Colonic mucosa (tissue), 4 donors: ENCODE measurements around the gene ERI2. TPM values are rescaled to one million over a fixed set of nuclear protein-coding genes. Genes with fewer than 3 reads are reported as not detected.

Source experiments
- DNase-seq: peaks from one replicate; pipeline ENCODE4 v3.0.0-alpha.2; 2020
- H3K27ac ChIP-seq: fragments of 200-600 bp; one replicate; pipeline ENCODE4 v1.8.0; 2021
- H3K27me3 ChIP-seq: fragments of 200-600 bp; one replicate; pipeline ENCODE4 v1.8.0; 2021
- H3K36me3 ChIP-seq: fragments of 200-600 bp; one replicate; pipeline ENCODE4 v1.8.0; 2021
- H3K4me1 ChIP-seq: fragments of 200-600 bp; one replicate; pipeline ENCODE4 v1.8.0; 2021; ENCODE audit warnings: mild to moderate bottlenecking
- H3K4me3 ChIP-seq: fragments of 200-600 bp; one replicate; pipeline ENCODE4 v1.8.0; 2021
- H3K9ac ChIP-seq, 2 donors: one replicate each; pipeline ENCODE4 v1.7.0; 2013; ENCODE audit warnings: control low read depth in 2 of 2, low read depth in 2 of 2, low read length in 2 of 2
- H3K9me3 ChIP-seq: fragments of 200-600 bp; one replicate; pipeline ENCODE4 v1.8.0; 2021
- CTCF ChIP-seq: fragments of 200-600 bp; IDR thresholded peaks from one replicate; pipeline ENCODE4 v1.8.0; 2022; ENCODE audit warnings: antibody characterized with exemption, mild to moderate bottlenecking
- intact Hi-C: fragments of 100-400 bp; cut with DNase I; formaldehyde crosslinking; loops from one replicate; pipeline ENCODE4 v1.14.1; 2022
- total RNA-seq, 2 donors: library from RNA; stranded (reverse); fragmentation: NEBNext Ultra II Directional in 1 of 2; extraction: Animal tissue kit (Norgen Biotek cat#: 25700) in 1 of 2; gene quantifications; one replicate each; pipeline ENCODE4 v1.2.1, GENCODE V29; 2021
- donor health status: healthy.
- donor health status: DM: no; HTN: no; CAD: no.
- donor health status: DM: no; HTN: no; CAD: no.

Gene ERI2
- total RNA-seq, 2 donors from 2014 or later: 28.7 to 43.8 TPM

- TF ChIP-seq CTCF: no peak
- H3K27me3 ChIP-seq: no peaks in the 10 kb centered on the region
- DNase-seq: no peak
- intact Hi-C loops: loop anchor here (2.0 to 10.0 kb wide), 2 partner anchors 64 to 232 kb away; no protein-coding TSS in a partner anchor
- H3K9me3 ChIP-seq: no peaks in the 10 kb centered on the region
- H3K36me3 ChIP-seq: no peaks in the 10 kb centered on the region
- no peak overlapping the region for H3K4me3 ChIP-seq
- no peak overlapping the region for H3K27ac ChIP-seq
- H3K9ac ChIP-seq: peak overlapping the region in 1 of 2 donors; percentile 19
- no peaks in the 10 kb centered on the region for H3K4me1 ChIP-seq
Observed at GRCh38 chr16:20850981-20851380, 44.7 kb upstream of the ERI2 start.

GRCh38 chr16:20849589-20850390 is 43.5 kb upstream of the ERI2 start:
- Histone ChIP-seq H3K4me1 (no peaks in the 10 kb centered on the region), H3K27ac (no peak overlapping the region), H3K4me3 (no peak overlapping the region), H3K36me3 (no peaks in the 10 kb centered on the region), H3K9me3 (no peaks in the 10 kb centered on the region), H3K27me3 (no peaks in the 10 kb centered on the region), H3K9ac (no peak overlapping the region)
- DNase-seq: peak; percentile 82
- intact Hi-C loops: loop anchor here (2.0 to 10.0 kb wide), 3 partner anchors 65 to 233 kb away; no protein-coding TSS in a partner anchor
- TF ChIP-seq CTCF: peak; percentile 96

GRCh38 chr16:20847550-20847949 is 41.3 kb upstream of the ERI2 start:
- DNase-seq: no peak
- Histone ChIP-seq H3K4me1 (no peaks in the 10 kb centered on the region), H3K4me3 (no peak overlapping the region), H3K27me3 (no peaks in the 10 kb centered on the region), H3K36me3 (no peaks in the 10 kb centered on the region), H3K9me3 (no peaks in the 10 kb centered on the region), H3K9ac (no peak overlapping the region), H3K27ac (no peak overlapping the region)
- TF ChIP-seq CTCF: no peak
- intact Hi-C loops: loop anchor here (5.0 kb wide), 1 partner anchor 155 kb away; no protein-coding TSS in a partner anchor

- TF ChIP-seq CTCF: no peak
- Histone ChIP-seq H3K36me3 (no peaks in the 10 kb centered on the region), H3K27me3 (no peaks in the 10 kb centered on the region), H3K27ac (no peak overlapping the region), H3K4me1 (no peaks in the 10 kb centered on the region), H3K9me3 (no peaks in the 10 kb centered on the region), H3K4me3 (no peak overlapping the region), H3K9ac (no peak overlapping the region)
- intact Hi-C loops: loop anchor here (5.0 kb wide), 1 partner anchor 156 kb away; no protein-coding TSS in a partner anchor
- DNase-seq: no peak
Observed at GRCh38 chr16:20846551-20846950, 40.3 kb upstream of the ERI2 start.

GRCh38 chr16:20846030-20846429 is 39.8 kb upstream of the ERI2 start:
- Histone ChIP-seq H3K9ac (no peak overlapping the region), H3K27ac (no peak overlapping the region), H3K9me3 (no peaks in the 10 kb centered on the region), H3K4me1 (no peaks in the 10 kb centered on the region), H3K4me3 (no peak overlapping the region), H3K36me3 (no peaks in the 10 kb centered on the region), H3K27me3 (no peaks in the 10 kb centered on the region)
- no peak for TF ChIP-seq CTCF
- intact Hi-C loops: loop anchor here (5.0 kb wide), 1 partner anchor 156 kb away; no protein-coding TSS in a partner anchor
- no peak for DNase-seq
